ENCODE results near the gene NTM.
"Not testable (repeated sequence)": the region's sequence is repeated elsewhere in the genome, so short reads cannot be mapped to it uniquely, and the experiment has no call there.

NTM gene

GRCh38 chr11:131370090-131370751 lies at the start of gene NTM:
NTM (plus strand) TSS chr11:131370615.
- DNase-seq (ENCODE audit: low spot score): no peak

GRCh38 chr11:131324921-131325570 lies 45.4 kb upstream of the NTM start:
- DNase-seq (ENCODE audit: low spot score): no peak

GRCh38 chr11:131326829-131327228 lies 43.6 kb upstream of the NTM start:
- DNase-seq (ENCODE audit: low spot score): no peak

GRCh38 chr11:131327421-131327820 lies 43.0 kb upstream of the NTM start:
- no peak for DNase-seq (ENCODE audit: low spot score)

GRCh38 chr11:131328843-131329242 lies 41.6 kb upstream of the NTM start:
- DNase-seq (ENCODE audit: low spot score): no peak

GRCh38 chr11:131331010-131331409 lies 39.4 kb upstream of the NTM start:
- no peak for DNase-seq (ENCODE audit: low spot score)

- DNase-seq (ENCODE audit: low spot score): no peak
Observed at GRCh38 chr11:131331546-131331945, 38.9 kb upstream of the NTM start.

- DNase-seq (ENCODE audit: low spot score): no peak
Observed at GRCh38 chr11:131334601-131335000, 35.8 kb upstream of the NTM start.

GRCh38 chr11:131341900-131342299 lies 28.5 kb upstream of the NTM start:
- DNase-seq (ENCODE audit: low spot score): not testable (repeated sequence)

GRCh38 chr11:131342442-131342841 lies 28.0 kb upstream of the NTM start:
- not testable (repeated sequence) for DNase-seq (ENCODE audit: low spot score)

- no peak for DNase-seq (ENCODE audit: low spot score)
Observed at GRCh38 chr11:131345406-131345805, 25.0 kb upstream of the NTM start.

GRCh38 chr11:131349368-131350086 lies 20.9 kb upstream of the NTM start:
- DNase-seq (ENCODE audit: low spot score): no peak

- DNase-seq (ENCODE audit: low spot score): no peak
Observed at GRCh38 chr11:131350872-131351271, 19.5 kb upstream of the NTM start.

GRCh38 chr11:131351848-131352247 lies 18.6 kb upstream of the NTM start:
- DNase-seq (ENCODE audit: low spot score): no peak

GRCh38 chr11:131353766-131354165 lies 16.6 kb upstream of the NTM start:
- DNase-seq (ENCODE audit: low spot score): no peak

GRCh38 chr11:131354251-131354701 lies 16.1 kb upstream of the NTM start:
- DNase-seq (ENCODE audit: low spot score): no peak

GRCh38 chr11:131356206-131356605 lies 14.2 kb upstream of the NTM start:
- no peak for DNase-seq (ENCODE audit: low spot score)

- DNase-seq (ENCODE audit: low spot score): no peak
Observed at GRCh38 chr11:131365329-131365930, 5.0 kb upstream of the NTM start.

- DNase-seq (ENCODE audit: low spot score): no peak
Observed at GRCh38 chr11:131370901-131371790, 731 bp downstream of the NTM start.

- DNase-seq (ENCODE audit: low spot score): no peak
Observed at GRCh38 chr11:131371791-131372104, 1.3 kb downstream of the NTM start.

- DNase-seq (ENCODE audit: low spot score): no peak
Observed at GRCh38 chr11:131372234-131372962, 2.0 kb downstream of the NTM start.
